AG20443 (cell line): ENCODE data around the gene BLOC1S1.

Experiments used
- DNase-seq: peaks from one replicate; pipeline ENCODE4 v3.0.0; 2012; ENCODE audit warnings: low spot score, mixed read lengths

The BLOC1S1 gene

DNA sequence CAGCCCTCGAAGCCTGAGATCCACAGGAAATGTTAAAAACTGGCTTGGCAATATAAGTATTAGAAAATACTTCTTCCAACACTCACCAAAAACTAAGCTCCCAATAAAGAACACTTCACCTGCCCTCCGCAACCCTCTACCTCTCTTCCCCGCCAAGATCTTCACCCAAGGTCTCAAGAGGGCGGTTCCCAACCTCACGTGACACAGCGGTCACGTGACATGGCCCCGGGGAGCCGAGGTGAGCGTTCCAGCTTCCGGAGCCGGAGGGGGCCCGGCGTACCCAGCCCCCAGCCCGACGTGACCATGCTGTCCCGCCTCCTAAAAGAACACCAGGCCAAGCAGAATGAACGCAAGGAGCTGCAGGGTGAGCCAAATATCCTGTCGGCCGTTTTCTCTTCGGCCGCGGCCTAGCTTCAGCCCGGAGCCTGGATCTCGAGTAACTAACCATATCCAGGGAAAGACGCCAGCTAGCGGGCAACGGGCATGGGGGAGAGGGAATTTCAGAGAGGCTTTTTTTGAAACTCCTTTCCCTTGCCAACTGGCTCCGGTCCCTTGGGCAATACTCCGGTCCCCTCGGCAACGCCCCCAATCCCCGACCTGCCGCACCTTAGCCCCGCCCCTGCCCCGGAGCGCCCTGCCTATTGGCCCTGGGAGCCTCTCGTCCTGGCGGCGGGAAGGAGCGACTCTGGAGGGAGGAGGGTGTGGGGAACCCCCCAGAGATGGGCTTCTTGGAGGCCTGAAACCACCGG, at the start of gene BLOC1S1:
Gene BLOC1S1, plus strand, starts transcription at position 214 of the 749 bp plus-strand sequence. Its CDS starts 6 bp downstream, at position 220.
- peak; percentile 92 for DNase-seq

DNA sequence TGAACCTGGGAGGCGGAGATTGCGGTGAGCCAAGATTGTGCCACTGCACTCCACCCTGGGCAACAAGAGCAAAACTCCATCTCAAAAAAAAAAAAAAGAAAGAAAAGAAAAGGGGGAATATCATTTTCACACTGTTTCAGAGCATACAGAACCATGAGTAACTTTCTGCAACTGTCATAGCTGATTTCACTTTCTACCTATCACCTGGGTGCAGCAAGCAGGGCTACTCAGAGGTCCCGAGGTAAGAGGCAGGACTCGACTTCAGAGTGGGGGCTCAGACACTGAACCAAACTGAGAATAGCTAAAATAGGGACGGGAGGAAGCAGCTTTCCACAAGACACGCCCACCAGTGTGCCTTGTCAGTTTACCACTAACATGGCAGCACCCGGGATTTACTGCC, 49.3 kb upstream of the BLOC1S1 start:
- DNase-seq, result no peak

DNA sequence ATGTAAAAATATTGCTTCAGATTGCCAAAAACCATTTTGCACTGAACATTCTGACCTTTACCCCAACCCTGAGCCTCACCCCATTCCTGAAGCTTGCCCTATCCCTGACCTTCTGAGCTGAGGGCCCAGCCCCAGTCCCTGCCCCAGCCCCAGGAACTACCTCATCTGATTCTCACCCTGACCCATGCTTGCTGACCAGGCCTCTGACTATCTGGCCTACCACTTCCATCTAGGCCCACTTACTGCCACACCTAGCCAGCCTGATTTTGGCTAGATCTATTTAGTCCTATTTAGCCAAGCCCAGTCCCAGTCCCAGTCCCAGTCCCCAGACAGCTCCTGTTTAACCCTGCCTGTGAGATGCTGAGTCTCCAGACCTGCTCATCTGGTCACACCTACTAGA, 45.6 kb upstream of the BLOC1S1 start:
- no peak for DNase-seq

DNA sequence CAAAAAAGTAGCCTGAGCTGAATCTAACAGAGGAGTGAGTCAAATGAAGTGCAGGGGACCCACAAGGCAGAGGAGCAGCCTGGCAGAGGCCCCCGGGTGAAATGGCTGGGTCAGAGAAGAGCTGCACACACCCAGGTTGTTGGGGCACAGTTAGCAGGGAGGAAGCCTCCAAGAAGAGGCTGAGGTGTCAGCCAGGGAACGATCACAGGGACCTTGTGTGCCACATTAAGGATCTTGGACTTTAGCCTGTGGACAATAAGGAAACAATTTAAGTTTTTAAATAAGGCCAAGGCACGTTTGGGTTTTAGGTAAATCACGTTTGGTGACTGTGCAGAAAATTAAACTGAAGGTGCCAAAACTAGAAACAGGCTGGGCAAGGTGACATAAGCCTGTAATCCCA, 44.1 kb upstream of the BLOC1S1 start:
- no peak for DNase-seq

DNA sequence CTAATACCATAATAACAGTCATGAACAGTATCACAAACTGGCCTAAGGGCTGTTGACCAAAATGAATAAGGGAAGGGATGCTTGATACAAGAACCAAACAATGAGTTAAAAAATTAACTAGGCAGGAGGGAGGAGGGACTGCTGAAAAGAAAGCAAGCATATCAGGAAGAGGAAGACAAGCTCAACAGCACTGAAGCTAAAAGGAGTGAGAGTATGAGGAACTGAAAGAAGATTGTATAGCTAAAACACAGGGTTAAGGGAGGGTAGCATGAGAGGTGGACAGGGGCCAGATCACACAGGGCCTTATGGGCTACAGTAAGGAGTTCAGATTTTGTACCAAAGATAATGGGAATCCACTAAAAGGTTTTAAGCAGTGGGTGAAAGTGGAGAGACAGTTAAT, 42.2 kb upstream of the BLOC1S1 start:
- DNase-seq, result no peak

DNA sequence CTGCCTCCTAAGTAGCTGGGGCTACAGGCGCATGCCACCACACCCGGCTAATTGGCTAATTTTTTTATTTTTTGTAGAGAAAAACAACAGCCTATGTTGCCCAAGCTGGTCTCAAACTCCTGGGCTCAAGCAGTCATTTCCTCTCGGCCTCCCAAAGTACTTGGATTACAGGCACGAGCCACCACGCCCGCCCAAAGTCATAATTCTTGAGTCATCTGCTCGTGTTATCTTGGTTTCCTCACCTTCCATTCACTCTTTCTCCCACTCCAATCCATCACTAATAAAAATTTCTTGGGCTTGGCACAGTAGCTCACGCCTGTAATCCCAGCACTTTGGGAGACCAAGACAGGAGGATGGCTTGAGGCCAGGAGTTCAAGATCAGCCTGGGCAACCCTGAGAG, 40.2 kb upstream of the BLOC1S1 start:
- no peak for DNase-seq

DNA sequence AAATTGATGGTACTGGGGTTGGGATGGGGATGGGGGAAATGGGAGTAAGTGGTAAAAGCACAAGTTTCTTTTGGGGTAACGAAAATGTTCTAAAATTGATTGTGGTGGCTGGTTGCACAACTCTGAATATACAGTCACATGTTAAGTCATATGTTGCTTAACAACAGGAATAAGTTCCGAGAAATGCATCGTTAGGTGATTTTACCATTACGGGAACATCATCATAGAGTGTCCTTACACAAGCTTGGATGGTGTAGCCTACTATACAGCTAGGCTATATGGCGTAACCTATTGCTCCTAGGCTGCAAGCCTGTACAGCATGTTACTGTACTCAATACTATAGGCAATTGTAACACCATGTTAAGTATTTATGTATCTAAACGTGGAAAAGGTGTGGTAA, 39.1 kb upstream of the BLOC1S1 start:
- DNase-seq, result no peak

DNA sequence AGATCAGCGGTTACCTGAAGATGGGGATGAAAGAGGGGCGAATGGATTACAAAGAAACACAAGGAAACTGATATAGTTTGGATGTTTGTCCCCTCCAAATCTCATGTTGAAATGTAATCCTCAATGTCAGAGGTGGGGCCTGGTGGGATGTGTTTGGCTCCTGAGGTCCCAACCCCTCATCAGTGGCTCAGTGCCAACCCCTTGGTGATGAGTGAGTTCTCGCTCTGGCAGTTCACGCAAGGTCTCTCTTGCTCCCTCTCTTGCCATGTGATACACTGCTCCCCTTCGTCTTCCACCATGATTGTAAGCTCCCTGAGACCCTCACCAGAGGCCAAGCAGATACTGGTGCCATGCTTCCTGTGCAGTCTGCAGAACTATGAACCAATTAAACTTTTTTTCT, 36.2 kb upstream of the BLOC1S1 start:
- DNase-seq, result no peak

DNA sequence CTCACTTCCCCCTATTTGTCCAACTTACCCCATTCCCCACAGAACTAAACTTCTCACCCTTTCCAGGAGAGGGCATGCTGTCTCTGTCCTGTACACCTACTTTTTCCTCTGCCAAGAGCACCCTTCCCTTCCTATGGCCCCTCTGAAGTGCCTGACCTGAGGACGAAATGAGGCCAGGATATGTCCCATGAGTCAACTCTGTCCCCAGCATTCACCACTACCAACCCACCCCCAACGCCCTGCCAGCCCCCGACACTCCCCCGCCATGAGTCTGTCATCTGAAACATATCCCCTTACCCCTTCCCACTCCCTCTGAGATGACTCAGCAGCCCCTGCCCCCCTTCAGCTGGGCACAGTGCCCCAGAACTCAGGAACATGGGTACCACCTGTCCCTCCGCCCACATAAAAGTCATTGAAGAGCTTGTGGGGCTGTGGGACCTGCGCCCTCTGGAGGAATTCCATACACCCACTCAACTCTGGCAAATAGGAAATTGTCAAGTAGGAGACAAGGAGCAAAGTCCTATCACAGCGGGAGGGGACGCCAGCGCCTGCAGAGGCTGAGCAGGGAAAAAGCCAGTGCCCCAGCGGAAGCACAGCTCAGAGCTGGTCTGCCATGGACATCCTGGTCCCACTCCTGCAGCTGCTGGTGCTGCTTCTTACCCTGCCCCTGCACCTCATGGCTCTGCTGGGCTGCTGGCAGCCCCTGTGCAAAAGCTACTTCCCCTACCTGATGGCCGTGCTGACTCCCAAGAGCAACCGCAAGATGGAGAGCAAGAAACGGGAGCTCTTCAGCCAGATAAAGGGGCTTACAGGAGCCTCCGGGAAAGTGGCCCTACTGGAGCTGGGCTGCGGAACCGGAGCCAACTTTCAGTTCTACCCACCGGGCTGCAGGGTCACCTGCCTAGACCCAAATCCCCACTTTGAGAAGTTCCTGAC, 34.4 kb upstream of the BLOC1S1 start:
- peak; percentile 66 for DNase-seq

DNA sequence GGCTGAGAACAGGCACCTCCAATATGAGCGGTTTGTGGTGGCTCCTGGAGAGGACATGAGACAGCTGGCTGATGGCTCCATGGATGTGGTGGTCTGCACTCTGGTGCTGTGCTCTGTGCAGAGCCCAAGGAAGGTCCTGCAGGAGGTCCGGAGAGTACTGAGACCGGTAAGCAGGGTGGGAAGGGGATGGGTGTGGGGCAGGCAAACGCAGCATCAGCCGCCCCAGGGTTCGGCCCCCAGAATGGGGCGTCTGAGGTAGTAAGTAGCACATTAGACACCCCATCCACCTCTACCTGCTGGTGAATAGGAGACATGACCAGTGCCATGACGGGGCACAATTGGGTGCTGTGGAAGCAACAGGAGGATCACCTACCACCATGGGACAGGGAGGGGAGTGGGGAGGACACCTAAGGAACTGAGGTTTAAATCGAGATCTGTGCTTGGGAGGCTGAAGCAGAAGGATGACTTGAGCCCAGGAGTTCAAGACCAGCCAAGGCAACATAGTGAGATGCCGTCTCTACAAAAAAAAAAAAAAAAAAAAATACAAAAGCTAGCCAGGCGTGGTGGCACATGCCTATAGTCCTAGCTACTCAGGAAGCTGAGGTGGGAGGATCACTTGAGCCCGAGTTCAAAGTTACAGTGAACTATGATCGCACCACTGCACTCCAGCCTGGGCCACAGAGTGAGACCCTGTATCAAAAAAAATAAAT, 33.6 kb upstream of the BLOC1S1 start:
- no peak for DNase-seq

DNA sequence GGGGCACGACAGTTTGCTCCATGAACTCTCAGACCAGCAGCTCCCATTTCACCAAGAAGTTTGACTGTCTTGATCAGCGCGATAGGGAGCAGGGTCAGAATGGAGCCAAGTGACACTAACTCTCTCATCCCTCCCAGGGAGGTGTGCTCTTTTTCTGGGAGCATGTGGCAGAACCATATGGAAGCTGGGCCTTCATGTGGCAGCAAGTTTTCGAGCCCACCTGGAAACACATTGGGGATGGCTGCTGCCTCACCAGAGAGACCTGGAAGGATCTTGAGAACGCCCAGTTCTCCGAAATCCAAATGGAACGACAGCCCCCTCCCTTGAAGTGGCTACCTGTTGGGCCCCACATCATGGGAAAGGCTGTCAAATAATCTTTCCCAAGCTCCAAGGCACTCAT, 32.2 kb upstream of the BLOC1S1 start:
- DNase-seq, result no peak

DNA sequence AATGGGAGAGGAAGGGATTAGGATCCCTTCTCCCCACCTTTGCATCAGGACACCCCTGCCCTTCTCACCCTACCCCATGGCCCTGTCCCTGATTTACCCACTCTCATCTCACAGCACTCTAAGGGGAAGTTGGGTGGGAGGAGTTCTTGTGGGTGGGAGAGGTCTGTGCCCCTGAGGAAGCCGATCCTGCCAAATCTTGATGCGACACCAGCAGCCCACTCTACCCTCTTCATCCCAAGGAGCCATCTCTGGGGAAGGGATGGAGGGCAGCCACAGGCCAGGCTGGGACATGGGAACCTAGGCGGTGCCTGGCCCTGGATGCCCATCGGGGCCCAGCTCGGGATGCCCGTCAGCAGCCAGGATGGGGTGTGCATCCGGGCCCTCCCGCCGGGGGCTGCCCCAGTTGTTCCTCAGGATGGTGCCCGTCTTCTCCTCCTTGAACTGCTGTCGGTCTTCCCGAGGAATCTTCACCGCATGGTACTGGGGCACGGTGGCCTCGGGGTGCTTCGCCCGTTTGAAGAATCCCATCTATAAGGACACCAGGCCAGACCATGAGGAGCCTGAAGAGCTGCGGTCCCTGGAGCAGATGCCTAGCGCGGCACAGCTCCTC, 31.0 kb upstream of the BLOC1S1 start:
- DNase-seq, result no peak

DNA sequence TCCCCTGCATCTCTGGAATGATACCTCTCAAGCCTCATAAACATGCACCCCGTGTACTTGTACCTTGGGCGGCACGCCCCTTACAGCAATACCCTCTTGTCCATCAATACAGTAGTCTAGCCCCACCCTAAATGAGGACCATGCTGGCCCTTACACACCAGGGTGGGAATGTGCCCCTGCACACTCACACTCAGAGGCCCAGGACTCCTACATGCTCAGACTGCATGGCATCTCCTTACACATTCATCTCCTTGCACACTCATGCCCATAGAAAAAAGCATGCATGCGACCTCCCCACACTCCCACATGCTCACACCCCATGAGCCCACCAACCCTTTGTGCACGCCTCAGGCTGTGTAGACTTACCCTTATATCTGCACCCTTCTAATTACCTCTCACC, 30.2 kb upstream of the BLOC1S1 start:
- no peak for DNase-seq

DNA sequence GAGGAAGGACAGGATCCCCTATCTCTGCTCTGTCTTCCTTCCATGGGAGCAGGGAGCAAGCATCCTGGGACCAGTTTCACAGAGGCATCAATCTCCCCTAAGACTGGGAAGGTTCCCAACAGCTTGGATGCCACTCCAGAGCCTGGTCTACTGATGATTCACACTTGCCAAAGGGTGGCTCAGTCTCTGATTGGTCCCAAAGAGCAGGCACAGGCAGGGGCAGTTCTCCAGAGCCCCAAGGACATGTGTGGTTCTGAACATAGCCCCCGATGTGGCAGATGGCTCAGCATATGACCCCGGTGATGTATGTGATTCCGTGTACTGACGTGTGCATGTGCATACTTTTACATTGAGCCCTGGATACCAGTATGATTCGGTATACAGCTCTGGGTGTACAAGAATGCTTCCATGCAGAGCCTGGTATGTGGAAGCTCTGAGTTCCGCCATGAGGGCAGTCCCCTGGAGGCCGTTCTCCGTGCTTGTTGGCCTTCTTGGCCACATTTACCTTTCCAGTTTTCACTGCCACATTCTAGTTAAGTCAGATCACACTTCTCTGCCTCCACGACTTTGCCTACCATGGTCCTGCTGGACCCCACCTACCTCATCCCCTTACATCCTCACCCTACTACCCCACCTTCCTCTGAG, 29.4 kb upstream of the BLOC1S1 start:
- DNase-seq, result no peak

DNA sequence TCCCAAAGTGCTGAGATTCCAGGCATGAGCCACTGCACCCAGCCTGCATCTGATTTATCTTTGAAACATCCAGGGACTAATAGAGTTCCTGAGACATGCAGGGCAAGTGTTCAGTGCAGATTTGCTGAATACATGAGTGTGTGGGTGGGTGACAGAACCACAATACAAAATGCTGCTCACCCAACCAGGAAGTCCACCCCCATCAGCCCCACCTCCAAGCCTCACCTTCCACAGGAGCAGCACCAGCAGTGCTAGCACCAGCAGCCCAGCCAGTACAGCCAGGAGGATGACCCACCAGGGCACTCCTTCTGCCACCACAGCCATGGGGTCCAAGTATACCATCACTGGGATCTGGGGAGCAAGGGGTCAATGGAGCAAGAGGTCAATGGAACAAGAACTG, 28.1 kb upstream of the BLOC1S1 start:
- no peak for DNase-seq

DNA sequence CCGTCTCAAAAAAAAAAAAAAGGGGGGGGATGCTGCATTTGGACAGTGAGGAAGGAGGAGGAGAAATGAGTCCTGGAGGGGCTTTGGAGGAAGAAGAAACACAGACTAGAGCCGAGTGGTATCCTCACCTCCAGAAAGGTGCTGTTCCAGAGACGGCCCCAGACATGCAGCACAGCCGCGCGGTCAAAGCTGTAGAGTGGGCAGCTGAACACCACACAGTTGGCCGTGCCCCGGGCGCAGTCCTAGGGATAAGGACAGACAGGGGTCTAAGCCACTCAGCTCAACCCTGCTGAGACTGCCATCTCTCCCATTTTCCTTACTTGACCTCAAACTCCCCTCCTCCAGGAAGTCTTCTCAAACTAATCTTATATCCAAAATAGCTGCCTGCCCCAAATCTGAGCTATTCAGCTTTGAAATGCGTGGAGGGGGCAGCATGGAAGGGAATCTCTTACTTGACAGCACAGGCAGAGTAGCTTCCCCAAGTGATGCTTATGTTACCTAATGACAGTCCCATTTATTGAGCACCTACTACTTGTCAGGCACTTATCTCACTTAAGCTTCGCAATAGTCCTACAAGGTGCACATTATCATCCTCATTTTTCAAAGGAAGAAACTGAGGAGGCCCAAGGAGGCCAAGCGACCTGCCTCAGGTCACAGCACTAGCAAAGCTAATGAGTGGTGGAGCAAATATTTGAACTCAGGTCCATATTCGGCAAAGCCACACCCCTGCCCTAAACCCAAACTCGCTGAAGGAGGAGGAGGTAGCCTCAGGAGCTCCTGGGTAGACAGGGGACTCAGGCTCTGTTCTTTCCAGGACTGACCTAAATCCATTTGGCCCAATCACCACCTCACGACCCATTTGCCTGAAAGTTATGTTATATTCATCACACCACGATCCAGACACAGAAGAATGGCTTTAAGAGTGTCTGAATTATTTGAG, 26.9 kb upstream of the BLOC1S1 start:
- DNase-seq, result no peak

DNA sequence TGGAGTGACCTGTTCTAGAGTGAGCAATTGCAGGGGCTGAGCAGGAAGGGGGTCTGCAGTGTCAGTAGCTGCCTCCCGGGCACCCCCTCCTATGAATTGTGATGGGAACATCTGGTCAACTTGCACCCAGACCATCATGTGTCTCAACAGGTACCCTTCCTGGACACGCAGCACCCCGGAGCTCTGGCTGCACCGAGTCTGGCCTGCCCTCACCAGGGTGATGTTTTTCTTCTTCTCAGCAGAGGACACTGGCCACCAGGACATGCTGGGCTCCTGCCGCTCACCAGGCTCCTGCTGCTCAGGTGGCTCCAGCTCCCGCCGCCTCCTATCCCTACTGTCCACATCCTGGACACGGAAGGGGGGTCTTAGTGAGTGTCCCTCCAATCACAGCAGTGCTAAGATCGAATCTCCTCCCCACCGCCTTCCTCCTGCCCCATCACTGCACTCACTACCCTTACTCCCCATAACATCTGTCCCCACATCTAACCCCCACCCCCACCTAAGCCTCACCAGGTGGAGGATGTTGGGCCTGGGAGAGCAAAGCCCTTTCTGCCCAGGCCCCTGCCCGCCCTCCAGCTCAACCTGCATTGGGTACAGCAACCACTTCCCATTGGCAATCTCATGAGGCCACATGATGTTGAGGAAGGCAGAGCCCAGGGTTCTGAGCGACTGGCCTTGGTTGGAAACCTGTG, 23.1 kb upstream of the BLOC1S1 start:
- DNase-seq, result no peak

DNA sequence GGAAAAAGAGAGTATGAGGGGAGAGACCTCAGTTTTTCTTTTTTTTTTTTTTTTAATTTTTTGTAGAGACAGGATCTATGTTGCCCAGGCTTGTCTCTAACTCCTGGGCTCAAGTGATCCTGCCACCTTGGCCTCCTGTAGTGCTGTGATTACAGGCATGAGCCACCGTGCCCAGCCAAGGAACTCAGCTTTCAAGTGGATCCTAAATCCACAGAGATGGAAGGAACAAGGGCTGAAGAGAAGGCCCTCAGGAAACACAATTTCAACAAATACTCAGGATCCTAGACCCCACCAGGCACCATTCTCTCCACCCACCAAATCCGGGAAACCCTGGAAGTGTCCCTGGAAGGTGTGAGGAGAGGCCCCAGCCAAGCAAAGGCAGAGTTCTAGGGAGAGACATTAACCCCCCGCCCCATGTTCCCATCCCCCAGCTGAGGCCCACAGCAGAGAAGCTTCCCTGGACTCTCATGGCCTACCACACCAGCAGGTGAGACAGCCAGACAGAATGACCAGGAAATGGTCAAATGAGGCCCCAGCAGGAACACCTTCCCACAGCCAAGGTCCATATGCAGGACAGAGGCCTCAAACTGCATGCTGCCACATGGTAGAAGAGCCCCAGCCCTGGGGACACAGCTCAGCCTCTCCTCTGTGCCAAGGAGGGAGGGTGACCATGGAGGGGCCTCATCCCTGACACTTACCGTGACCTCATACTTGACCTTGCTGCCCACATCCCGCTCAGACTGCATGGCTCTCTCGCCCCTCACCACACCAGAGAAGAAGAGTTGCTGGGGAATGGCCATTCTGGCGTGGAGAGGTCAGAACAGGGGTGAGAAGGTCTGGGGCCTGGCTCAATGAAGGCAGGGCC, 22.3 kb upstream of the BLOC1S1 start:
- no peak for DNase-seq

DNA sequence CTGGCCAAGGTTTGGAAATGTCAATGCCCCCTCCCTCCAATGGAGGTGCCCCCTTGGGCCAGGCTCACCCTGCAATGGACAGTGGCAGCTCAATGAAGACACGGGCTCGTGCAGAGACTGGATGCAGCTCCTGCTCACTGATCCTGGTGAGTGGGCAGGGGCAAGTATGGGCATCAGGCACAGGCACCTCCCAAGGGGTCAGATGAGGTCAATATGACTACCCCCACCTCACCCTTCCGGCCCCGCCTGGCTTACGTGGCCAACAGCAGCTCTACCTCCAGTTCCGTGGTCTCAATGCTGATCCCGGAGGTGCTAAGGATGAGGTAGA, 21.7 kb upstream of the BLOC1S1 start:
- DNase-seq, result no peak
